HG03103 (cell line): Measurements from ENCODE around the gene ZNF561.
"Not testable (repeated sequence)": the region's sequence is repeated elsewhere in the genome, so short reads cannot be mapped to it uniquely, and the experiment has no call there.

Experiments used
- ATAC-seq: cut with Tn5 transposase; IDR thresholded peaks from one replicate; pipeline ENCODE4 v1.9.1; 2021; ENCODE audit warnings: low read depth; ENCODE audit not compliant: unreplicated experiment

The ZNF561 gene

DNA sequence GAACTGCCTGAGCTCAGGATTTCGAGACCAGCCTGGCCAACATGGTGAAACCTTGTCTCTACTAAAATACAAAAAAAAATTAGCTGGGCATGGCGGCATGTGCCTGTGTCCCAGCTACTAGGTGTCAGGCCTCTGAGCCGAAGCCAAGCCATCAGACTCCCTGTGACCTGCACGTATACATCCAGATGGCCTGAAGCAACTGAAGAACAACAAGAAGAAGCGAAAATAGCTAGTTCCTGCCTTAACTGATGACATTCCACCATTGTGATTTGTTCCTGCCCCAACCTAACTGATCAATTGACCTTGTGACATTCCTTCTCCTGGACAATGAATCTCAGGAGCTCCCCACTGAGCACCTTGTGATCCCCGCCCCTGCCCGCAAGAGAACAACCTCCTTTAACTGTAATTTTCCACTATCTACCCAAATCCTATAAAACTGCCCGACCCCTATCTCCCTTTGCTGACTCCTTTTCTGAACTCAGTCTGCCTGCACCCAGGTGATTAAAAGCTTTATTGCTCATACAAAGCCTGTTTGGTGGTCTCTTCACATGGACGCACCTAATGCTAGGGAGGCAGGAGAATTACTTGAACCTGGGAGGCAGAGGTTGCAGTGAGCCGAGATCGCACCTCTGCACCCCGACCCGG lies 38.8 kb downstream of the ZNF561 start:
- not testable (repeated sequence) for ATAC-seq

- no peak for ATAC-seq
These were observed 40.3 kb downstream of the ZNF561 start for GRCh38 chr19:9580728-9581127.

DNA sequence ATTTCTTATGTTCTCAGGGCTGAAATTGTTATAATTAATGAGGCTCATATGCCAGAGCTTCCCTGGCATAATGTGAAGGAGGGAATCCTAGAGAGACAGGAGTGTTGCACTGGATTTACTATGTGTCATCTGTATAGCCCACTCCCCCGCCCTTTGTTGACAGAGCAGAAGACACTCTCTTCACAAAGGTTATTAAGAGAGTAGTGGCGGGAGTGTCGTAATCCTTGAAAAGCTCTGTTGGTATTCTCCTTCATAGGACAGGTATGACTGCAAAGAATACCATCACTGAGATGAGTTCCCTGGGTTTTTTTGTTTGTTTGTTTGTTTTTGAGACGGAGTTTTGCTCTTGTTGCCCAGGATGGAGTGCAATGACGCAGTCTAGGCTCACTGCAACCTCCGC lies 50.8 kb downstream of the ZNF561 start:
- ATAC-seq: no peak

GRCh38 chr19:9566729-9567128 lies 54.3 kb downstream of the ZNF561 start:
- no peak for ATAC-seq

GRCh38 chr19:9565900-9566705 lies 54.9 kb downstream of the ZNF561 start:
- no peak for ATAC-seq
